CD4-positive, alpha-beta T cell (primary cell): ENCODE measurements around the gene MT1X. TPM values are rescaled to one million over a fixed set of nuclear protein-coding genes. Genes with fewer than 3 reads are reported as not detected.
A peak's percentile ranks its signal among the peaks of the same experiment; 100 is the strongest.

ENCODE experiments used
- ATAC-seq: fragments of 200-7000 bp; cut with Tn5 transposase; one replicate; pipeline ENCODE4 v1.10.0; 2022; ENCODE audit warnings: mild to moderate bottlenecking; ENCODE audit not compliant: poor library complexity
- CTCF ChIA-PET: fragments of 350-600 bp; sonication (Branson Sonifier 250); formaldehyde crosslinking; loops from one replicate; lab custom pipeline; 2021; ENCODE audit warnings: antibody characterized with exemption, inconsistent platforms; lab: Charles Lee
- POLR2A ChIA-PET: fragments of 350-600 bp; sonication (Branson Sonifier 250); formaldehyde crosslinking; loops from one replicate; lab custom pipeline; 2021; ENCODE audit warnings: antibody characterized with exemption, inconsistent platforms; lab: Charles Lee
- DNase-seq, 14 experiments: peaks; one replicate each; pipeline ENCODE4 v3.0.0-alpha.2; 2013 to 2020; ENCODE audit warnings: mixed read lengths in 2 of 14
- H3K27ac ChIP-seq, 2 donors: one replicate each; pipeline versions ENCODE4 v1.5.1 to v1.7.0; 2013; ENCODE audit warnings: low read length in 2 of 2, low read depth in 1 of 2, mild to moderate bottlenecking in 1 of 2
- H3K27me3 ChIP-seq, 2 experiments: 1 replicate in 1 of 2; 2 replicates in 1 of 2; pipeline versions ENCODE4 v1.6.1 to v1.7.0; 2013; ENCODE audit warnings: low read length in 2 of 2, control low read depth in 1 of 2, mild to moderate bottlenecking in 1 of 2, moderate library complexity in 1 of 2; ENCODE audit not compliant: insufficient read depth in 2 of 2, control insufficient read depth in 1 of 2
- H3K36me3 ChIP-seq: one replicate; pipeline ENCODE4 v1.6.1; 2013; ENCODE audit warnings: low read length, control low read depth; ENCODE audit not compliant: insufficient read depth
- H3K4me1 ChIP-seq: one replicate; pipeline ENCODE4 v1.6.1; 2013; ENCODE audit warnings: low read length, control low read depth; ENCODE audit not compliant: insufficient read depth
- H3K4me3 ChIP-seq: one replicate; pipeline ENCODE4 v1.5.1; 2013; ENCODE audit warnings: mild to moderate bottlenecking, low read length, moderate library complexity
- H3K9me3 ChIP-seq, 2 experiments: 1 replicate in 1 of 2; 2 replicates in 1 of 2; pipeline versions ENCODE4 v1.6.1 to v1.7.0; 2013; ENCODE audit warnings: low read length in 2 of 2, mild to moderate bottlenecking in 2 of 2, control low read depth in 1 of 2, moderate library complexity in 1 of 2; ENCODE audit not compliant: control insufficient read depth in 1 of 2, insufficient read depth in 1 of 2
- H3K27ac Mint-ChIP-seq: one replicate; pipeline ENCODE4 v1.8.0; 2020; ENCODE audit warnings: mixed read lengths
- H3K27me3 Mint-ChIP-seq: one replicate; pipeline ENCODE4 v1.8.0; 2021; ENCODE audit warnings: mixed read lengths
- H3K36me3 Mint-ChIP-seq: one replicate; pipeline ENCODE4 v1.8.0; 2021; ENCODE audit warnings: low read depth, mixed read lengths
- H3K4me1 Mint-ChIP-seq: one replicate; pipeline ENCODE4 v1.8.0; 2021; ENCODE audit warnings: low read depth, mixed read lengths
- H3K4me3 Mint-ChIP-seq: one replicate; pipeline ENCODE4 v1.8.0; 2020; ENCODE audit warnings: mild to moderate bottlenecking, mixed read lengths
- H3K9me3 Mint-ChIP-seq: one replicate; pipeline ENCODE4 v1.8.0; 2020; ENCODE audit warnings: mixed read lengths
- CTCF ChIP-seq: fragments of 200-600 bp; IDR thresholded peaks from one replicate; pipeline ENCODE4 v1.8.0; 2022; ENCODE audit warnings: antibody characterized with exemption, mild to moderate bottlenecking
- intact Hi-C, 2 experiments: fragments of 100-400 bp; cut with DNase I in 1 of 2; cut with micrococcal nuclease in 1 of 2; formaldehyde crosslinking; loops; one replicate each; pipeline versions ENCODE4 v1.15.1 to v1.9.0; 2023 to 2025; cut with DNase I, micrococcal nuclease
- total RNA-seq, 174 experiments: library from RNA in 2 of 174; stranded (reverse) in 2 of 174; gene quantifications; one replicate each; pipeline ENCODE4 v1.2.3 and lab custom pipeline; 2021 to 2026

MT1X gene
- total RNA-seq, 2 experiments from 2014 or later, result 10.9 to 14.1 TPM

DNA sequence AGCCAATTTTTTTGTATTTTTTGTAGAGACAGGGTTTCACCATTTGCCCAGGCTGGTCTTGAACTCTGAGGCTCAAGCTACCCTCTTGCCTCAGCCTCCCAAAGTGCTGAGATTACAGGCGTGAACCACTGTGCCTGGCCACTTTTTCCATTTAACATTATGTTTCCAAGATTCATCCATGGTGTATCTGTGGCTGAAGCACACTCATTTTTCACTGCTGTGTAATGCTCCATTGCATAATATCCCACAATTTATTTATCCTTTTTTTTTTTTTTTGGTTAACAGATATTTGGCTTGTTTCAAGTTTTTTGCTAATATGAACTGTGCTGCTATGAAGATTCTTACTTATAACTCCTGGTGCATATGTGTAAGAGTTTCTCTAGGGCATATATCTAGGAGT, 45.8 kb downstream of the MT1X start:
- Mint-ChIP-seq H3K4me1 (peaks cover 34% of the 10 kb centered on the region), H3K36me3 (peaks cover 11% of the 10 kb centered on the region), H3K9me3 (no peaks in the 10 kb centered on the region), H3K4me3 (peak overlapping the region; percentile 38), H3K27me3 (no peaks in the 10 kb centered on the region), H3K27ac (no peak overlapping the region)
- Histone ChIP-seq H3K9me3 (no peaks in the 10 kb centered on the region), H3K27ac (no peak overlapping the region), H3K4me3 (no peak overlapping the region), H3K36me3 (no peaks in the 10 kb centered on the region), H3K27me3 (no peaks in the 10 kb centered on the region), H3K4me1 (peaks cover 26% of the 10 kb centered on the region)
- no peak for DNase-seq
- intact Hi-C loops, result loop anchor here (2.0 to 10.0 kb wide), 3 partner anchors 19 to 207 kb away; partner anchors contain the start of genes HERPUD1 (in 1 of the 2) and MT1X (in 1 of the 2)
- ATAC-seq, result no peak
- ChIA-PET POLR2A (interaction anchor here (1.1 to 2.6 kb wide), 2 partner anchors 19 to 208 kb away, joined by 4 to 16 read pairs; partner anchors contain the start of gene BBS2), CTCF (no interaction called here)
- TF ChIP-seq CTCF, result no peak

DNA sequence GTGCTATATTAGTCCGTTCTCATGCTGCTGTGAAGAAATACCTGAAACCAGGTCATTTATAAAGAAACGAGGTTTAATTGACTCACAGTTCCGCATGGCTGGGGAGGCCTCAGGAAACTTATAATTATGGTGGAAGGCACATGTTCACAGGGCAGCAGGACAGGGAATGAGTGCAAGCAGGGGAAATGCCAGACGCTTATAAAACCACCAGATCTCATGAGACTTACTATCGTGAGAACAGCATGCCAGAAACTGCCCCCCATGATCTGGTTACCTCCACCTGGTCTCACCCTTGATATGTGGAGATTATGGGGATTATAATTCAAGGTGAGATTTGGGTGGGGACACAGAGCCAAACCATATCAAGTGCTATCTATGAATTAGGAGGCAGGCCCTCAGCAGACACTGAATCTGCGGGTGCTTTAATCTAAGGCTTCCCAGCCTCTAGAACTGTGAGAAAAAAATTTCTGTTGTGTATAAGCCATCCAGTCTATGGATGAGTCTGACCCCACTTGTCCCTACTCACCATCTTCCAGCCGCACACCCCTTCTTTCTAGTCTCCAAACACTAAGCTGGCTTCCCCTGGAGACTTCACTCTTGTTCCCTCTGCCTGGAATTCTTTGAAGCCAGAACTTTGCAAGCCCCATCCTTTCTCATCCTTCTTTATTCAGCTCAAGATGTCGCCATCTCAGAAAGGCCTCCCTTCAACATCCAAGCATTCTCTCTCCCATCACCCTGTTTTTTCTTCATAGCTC, 46.9 kb downstream of the MT1X start:
- Mint-ChIP-seq H3K4me1 (peaks cover 34% of the 10 kb centered on the region), H3K9me3 (no peaks in the 10 kb centered on the region), H3K27ac (peak overlapping the region; percentile 93), H3K36me3 (peaks cover 11% of the 10 kb centered on the region), H3K4me3 (no peak overlapping the region), H3K27me3 (no peaks in the 10 kb centered on the region)
- H3K4me3 ChIP-seq, result peak overlapping the region; percentile 99
- peaks cover 26% of the 10 kb centered on the region for H3K4me1 ChIP-seq
- no peaks in the 10 kb centered on the region for H3K9me3 ChIP-seq
- CTCF ChIA-PET, result no interaction called here
- intact Hi-C loops, result loop anchor here (2.0 to 10.0 kb wide), 3 partner anchors 20 to 206 kb away; partner anchors contain the start of genes HERPUD1 (in 1 of the 2) and MT1X (in 1 of the 2)
- no peaks in the 10 kb centered on the region for H3K36me3 ChIP-seq
- H3K27me3 ChIP-seq, result no peaks in the 10 kb centered on the region
- H3K27ac ChIP-seq, result peak overlapping the region; percentile 44 to 57
- POLR2A ChIA-PET, result interaction anchor here (0.9 to 2.6 kb wide), 8 partner anchors 10 to 260 kb away, joined by 3 to 16 read pairs (median 4); partner anchors contain the start of genes BBS2, MT1X and NLRC5
- peak; percentile 2 for ATAC-seq
- DNase-seq, result peak in 1 of 14 experiments; percentile 12
- no peak for TF ChIP-seq CTCF

- Mint-ChIP-seq H3K4me1 (peaks cover 34% of the 10 kb centered on the region), H3K36me3 (peaks cover 11% of the 10 kb centered on the region), H3K4me3 (no peak within 1 kb of the TSS), H3K27me3 (no peaks in the 10 kb centered on the region), H3K27ac (peak within 1 kb of the TSS; percentile 93), H3K9me3 (no peaks in the 10 kb centered on the region)
- no peak for TF ChIP-seq CTCF
- ATAC-seq (peak; percentile 93), DNase-seq (peak; percentile 81 to 96 (median 87))
- ChIA-PET CTCF (no interaction called here), POLR2A (interaction anchor here (0.9 to 2.6 kb wide), 7 partner anchors 10 to 259 kb away, joined by 3 to 16 read pairs (median 5); partner anchors contain the start of genes MT1X and NLRC5)
- H3K27ac ChIP-seq, result peak within 1 kb of the TSS; percentile 44 to 57
- no peaks in the 10 kb centered on the region for H3K9me3 ChIP-seq
- intact Hi-C loops, result loop anchor here (1.0 to 10.0 kb wide), 7 partner anchors 21 to 535 kb away; partner anchors contain the start of genes HERPUD1 (in 1 of the 2), MT1X (in 1 of the 2), NUDT21 (in 1 of the 2) and OGFOD1 (in 1 of the 2)
- H3K36me3 ChIP-seq, result no peaks in the 10 kb centered on the region
- no peaks in the 10 kb centered on the region for H3K27me3 ChIP-seq
- H3K4me3 ChIP-seq, result peak within 1 kb of the TSS; percentile 99
- peaks cover 26% of the 10 kb centered on the region for H3K4me1 ChIP-seq
These were observed 47.7 kb downstream of the MT1X start, which contains the start of gene NUP93 for GRCh38 chr16:56729735-56730662. Gene NUP93, plus strand, starts transcription at chr16:56730129. Its CDS starts 18,119 bp downstream, at chr16:56748248.
